GM18858 (cell line): ENCODE measurements around the gene YTHDF1.
"Not testable (repeated sequence)": the region's sequence is repeated elsewhere in the genome, so short reads cannot be mapped to it uniquely, and the experiment has no call there.

ENCODE experiments used
- ATAC-seq: cut with Tn5 transposase; IDR thresholded peaks from one replicate; pipeline ENCODE4 v1.9.1; 2021; ENCODE audit not compliant: unreplicated experiment

YTHDF1 gene

GRCh38 chr20:63159826-63160640 is 55.9 kb downstream of the YTHDF1 start:
- no peak for ATAC-seq

GRCh38 chr20:63159251-63159650 is 56.7 kb downstream of the YTHDF1 start:
- ATAC-seq: not testable (repeated sequence)

- ATAC-seq: no peak
Observed at GRCh38 chr20:63158845-63159244, 57.1 kb downstream of the YTHDF1 start.

- no peak for ATAC-seq
Observed at GRCh38 chr20:63158352-63158751, 57.6 kb downstream of the YTHDF1 start.

GRCh38 chr20:63157431-63157830 is 58.5 kb downstream of the YTHDF1 start:
- not testable (repeated sequence) for ATAC-seq

- no peak for ATAC-seq
Observed at GRCh38 chr20:63156221-63156671, 59.7 kb downstream of the YTHDF1 start.

- no peak for ATAC-seq
Observed at GRCh38 chr20:63155266-63156165, 60.4 kb downstream of the YTHDF1 start.

- no peak for ATAC-seq
Observed at GRCh38 chr20:63154395-63154794, 61.5 kb downstream of the YTHDF1 start.

GRCh38 chr20:63153254-63154221 is 62.4 kb downstream of the YTHDF1 start:
- ATAC-seq: no peak

GRCh38 chr20:63152322-63153253 is 63.3 kb downstream of the YTHDF1 start:
- ATAC-seq: no peak

GRCh38 chr20:63151554-63152321 is 64.2 kb downstream of the YTHDF1 start:
- ATAC-seq: no peak

GRCh38 chr20:63150911-63151531 is 64.9 kb downstream of the YTHDF1 start:
- ATAC-seq: no peak

- no peak for ATAC-seq
Observed at GRCh38 chr20:63150391-63150898, 65.5 kb downstream of the YTHDF1 start.

GRCh38 chr20:63149531-63150192 is 66.3 kb downstream of the YTHDF1 start:
- ATAC-seq: no peak

- no peak for ATAC-seq
Observed at GRCh38 chr20:63148696-63149095, 67.2 kb downstream of the YTHDF1 start.

- ATAC-seq: no peak
Observed at GRCh38 chr20:63147532-63147931, 68.4 kb downstream of the YTHDF1 start.
